GM19240 (cell line): ENCODE measurements around the gene NFIA.

Experiments used
- DNase-seq: peaks from one replicate; pipeline ENCODE4 v3.0.0; 2011; ENCODE audit warnings: low spot score; ENCODE audit not compliant: insufficient read length

The NFIA gene

GRCh38 chr1:61152469-61153105, 70.2 kb downstream of the NFIA start:
- DNase-seq, result no peak

DNA sequence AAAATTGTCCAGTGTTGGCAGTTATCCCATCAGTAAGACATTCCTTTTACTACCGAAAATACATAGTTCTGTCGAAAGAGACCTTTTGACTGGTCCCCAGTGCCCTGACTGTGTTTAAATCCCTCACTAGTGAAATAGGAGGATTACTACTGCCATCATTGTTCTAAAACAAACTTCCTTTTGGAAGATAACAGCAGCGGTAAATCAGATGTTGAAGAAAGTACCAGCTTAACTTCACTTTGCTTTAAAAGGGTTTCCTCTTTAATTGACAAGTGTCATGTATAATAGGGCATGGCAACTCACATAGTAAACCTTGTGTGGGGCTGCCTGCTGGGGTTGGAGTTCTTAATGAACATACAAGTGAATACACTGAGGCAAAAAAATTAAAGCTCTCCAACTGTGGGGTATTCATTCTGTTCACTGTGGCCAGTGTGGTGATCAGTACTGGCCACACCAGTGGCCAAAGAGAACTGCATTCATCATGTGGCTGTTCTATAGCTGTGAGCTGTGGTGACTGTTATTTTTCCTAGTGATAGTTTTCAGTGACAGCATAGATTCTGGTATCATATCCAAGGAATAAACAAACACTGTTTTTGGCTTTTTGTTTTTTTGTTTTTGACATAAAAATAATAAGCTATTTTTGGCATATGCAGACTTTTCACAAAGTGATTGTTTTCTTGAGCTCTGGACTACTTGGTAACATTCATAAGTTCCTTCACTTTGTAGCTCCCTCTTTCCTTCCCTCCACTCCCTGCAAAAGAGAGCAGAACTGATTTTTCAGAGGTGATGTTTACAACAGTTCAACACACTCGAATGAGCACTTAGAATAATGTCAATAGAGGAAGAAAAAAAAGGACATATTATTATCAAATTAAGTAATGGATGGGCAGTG, 74.5 kb downstream of the NFIA start:
- DNase-seq, result no peak

GRCh38 chr1:61157468-61157987, 75.2 kb downstream of the NFIA start:
- no peak for DNase-seq

DNA sequence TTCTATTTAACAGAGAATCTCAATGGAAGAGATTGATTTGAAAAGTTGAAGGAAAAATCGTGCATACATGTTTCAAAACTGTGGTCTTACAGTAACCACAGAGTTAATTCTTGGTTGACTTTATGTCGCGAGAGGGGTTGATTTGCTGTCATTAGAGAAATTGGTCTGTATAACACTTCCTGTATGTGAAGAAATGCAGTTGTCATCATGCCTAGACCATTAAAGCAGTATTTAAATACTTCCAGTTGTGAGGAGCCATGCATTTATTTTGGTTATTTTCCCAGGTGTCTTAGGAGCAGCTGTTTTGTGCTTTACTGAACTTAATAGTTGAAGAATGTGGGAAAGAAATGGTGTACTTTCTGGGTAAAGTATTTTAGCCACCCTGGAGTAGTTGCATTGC, 76.2 kb downstream of the NFIA start:
- DNase-seq, result no peak

DNA sequence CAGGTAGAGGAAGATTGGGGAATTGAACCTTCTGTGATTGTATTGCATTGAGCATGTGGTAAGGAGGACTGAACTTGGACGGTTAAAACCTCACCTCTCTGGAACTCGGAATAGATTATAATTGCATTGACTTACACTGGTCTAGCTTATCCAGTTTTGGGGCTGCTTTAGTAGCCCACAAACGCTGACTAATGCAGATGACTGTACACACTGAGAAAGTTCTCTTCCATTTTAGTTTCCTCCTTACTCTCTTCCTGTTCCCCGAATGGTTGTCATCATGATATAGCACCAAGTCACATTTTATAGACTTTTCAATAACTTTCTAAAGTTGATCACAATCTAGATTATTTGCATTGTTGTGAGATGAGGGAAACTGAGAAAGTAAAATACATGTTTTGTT, 78.2 kb downstream of the NFIA start:
- no peak for DNase-seq

- no peak for DNase-seq
These were observed 80.3 kb downstream of the NFIA start for GRCh38 chr1:61162520-61163258.

DNA sequence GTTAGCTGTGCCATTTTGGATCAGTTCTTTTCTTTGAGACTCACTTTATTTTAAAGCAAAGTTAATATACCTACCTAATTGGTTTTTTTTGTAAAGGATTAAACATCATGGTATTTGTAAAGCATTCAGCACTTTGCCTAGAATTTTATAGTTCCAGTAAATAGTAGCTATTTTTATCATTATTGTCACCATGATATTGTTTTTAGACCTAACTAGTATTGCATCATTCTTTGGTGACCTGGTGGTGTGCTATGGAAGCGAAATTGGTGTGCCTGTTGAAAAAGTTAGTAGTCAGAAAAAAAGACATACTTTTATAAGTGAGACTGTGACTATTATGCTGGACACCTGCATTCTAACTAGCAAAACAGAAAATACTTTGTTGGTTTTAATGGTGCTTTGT, 81.0 kb downstream of the NFIA start:
- no peak for DNase-seq

DNA sequence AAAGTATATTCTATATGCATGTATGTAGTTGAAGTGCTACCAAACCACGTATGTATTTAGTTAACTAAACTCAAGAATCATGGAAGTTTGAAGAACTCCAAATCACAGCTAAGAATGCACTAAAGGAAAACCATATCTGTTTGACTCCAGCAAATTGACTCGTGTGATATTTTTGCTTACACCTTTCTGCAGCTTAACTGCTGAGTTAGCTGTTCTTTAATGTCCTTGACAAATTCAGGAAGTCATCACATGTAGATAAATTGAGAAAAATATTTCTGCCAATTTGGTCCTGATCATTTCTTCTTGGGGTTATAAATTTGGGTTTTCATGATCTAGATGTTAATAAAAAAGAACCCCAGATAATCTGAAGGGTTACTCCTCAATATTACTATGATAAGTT, 83.0 kb downstream of the NFIA start:
- no peak for DNase-seq

GRCh38 chr1:61167309-61167708, 84.9 kb downstream of the NFIA start:
- no peak for DNase-seq

- DNase-seq, result no peak
These were observed 86.7 kb downstream of the NFIA start for GRCh38 chr1:61169045-61169444.

- no peak for DNase-seq
These were observed 87.3 kb downstream of the NFIA start for GRCh38 chr1:61169634-61170033.

- DNase-seq, result no peak
These were observed 88.2 kb downstream of the NFIA start for GRCh38 chr1:61170328-61171238.

GRCh38 chr1:61171346-61171745, 89.0 kb downstream of the NFIA start:
- no peak for DNase-seq

- DNase-seq, result no peak
These were observed 89.6 kb downstream of the NFIA start for GRCh38 chr1:61171974-61172373.

- no peak for DNase-seq
These were observed 90.8 kb downstream of the NFIA start for GRCh38 chr1:61173118-61173517.

DNA sequence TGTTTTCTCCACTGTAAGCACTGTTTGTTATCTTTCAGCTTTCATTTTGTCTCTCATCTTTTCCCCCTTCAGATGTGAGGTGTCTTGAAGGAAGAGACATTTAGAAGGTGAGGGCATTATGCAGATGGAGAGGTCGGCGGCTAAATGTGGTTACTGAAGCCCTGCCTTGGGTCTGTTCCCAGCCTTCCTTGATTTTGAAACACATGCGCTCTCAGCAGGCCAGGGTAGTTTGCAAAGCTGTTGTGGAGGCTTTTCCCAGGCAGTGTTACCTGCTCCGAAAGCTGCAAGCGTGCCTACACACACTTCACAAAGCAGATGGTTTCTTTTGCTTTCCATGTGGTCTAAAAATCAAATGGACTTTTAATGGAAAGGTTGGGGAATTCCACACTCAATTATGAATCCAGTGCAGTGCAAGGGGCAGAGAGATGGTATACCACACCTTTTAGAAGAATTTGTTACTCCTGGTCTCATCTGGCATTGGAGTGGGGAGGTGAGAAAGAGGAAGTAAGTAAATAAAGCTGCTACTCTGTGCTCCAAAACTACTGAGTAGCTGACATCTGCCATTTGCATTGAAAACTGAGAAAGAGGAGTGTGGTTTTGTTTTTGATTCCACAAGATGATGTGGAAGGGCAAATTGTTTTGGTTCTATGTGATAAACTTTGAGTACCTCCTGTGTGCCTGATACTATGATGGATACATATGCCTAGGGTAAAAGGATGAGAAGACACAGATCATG, 91.9 kb downstream of the NFIA start:
- DNase-seq, result no peak

- DNase-seq, result no peak
These were observed 93.6 kb downstream of the NFIA start for GRCh38 chr1:61175976-61176375.

DNA sequence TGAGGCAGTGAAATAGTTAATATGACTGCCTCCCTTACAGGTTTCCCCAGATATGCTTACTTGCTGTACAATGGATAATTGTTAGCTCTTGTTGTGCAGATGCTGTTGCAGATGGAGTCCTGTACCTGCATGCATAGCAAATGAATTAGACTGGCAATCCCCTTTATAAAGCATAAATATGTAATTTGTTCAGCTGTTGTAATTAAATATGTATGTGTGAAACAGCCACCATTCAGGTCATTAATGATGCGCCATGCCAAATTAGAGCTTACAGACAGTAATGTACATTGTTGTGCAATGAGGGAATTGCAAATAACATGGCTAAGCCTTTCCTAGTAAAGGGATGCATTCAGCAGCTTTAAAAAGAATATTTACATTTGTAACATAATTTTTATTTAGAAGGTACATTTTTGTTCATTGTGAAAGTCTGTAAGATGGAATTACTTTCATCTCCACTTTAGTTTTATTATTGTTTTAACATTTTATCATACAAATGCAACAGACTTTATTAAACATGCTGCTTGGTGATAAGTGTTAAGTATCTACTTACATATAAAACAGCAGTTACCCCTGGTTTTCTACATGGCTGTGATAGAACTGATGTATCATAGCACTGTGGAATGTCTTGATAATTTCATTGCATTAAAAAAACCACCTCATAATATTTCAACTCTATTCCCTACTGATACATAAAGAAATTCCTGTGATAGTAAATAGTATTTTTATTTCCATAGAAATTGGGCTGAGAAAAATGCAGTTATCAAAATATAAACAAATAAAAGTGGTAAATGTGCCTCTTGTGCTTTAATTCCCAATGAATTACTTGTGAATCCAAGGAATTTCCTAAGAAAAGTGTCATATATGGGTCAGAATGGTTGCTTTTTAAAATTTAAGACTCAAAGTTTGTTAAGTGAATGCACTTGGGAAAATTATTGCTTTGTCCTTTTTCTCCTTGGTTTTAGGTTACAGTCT, 99.0 kb downstream of the NFIA start:
- no peak for DNase-seq

- no peak for DNase-seq
These were observed 99.7 kb downstream of the NFIA start for GRCh38 chr1:61182049-61182448.
